Peyer's patch (tissue), 4 donors: Measurements from ENCODE around the gene TINCR.

Source experiments
- POLR2A ChIP-seq, 2 donors: fragments of 450-650 bp; IDR thresholded peaks; one replicate each; pipeline ENCODE4 v1.5.1; 2017; ENCODE audit warnings: antibody characterized with exemption in 2 of 2, mild to moderate bottlenecking in 2 of 2, moderate library complexity in 2 of 2
- TF ChIP-seq, protein P1 (sequence below), 6 experiments: fragments of 450-650 bp in 4 of 6; fragments of 200-600 bp in 2 of 6; sonication (generic) in 1 of 6; IDR thresholded peaks; one replicate each; pipeline ENCODE4 v1.5.1; 2017 to 2019; ENCODE audit warnings: antibody characterized with exemption in 6 of 6, mild to moderate bottlenecking in 3 of 6, moderate library complexity in 1 of 6

DNA sequence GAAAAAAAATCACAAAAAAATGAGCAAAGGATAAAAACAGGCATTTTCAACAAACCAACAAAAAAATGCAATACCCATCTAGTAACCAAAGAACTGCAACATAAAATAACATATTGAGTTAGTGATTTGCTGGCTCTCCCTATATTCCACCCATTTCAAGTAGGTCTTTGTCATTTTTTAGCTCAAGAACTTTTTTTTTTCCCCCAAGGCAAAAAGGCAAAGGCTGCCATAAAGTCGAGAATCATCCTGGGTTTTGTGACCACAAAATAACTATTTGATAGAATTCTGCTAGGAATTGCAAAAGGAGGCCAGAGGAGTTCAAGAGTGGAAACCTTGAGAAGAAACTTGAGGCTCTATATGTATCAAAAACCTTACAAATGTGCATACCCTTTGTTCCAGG, 49.3 kb upstream of the TINCR start:
- TF ChIP-seq, protein P1, sequence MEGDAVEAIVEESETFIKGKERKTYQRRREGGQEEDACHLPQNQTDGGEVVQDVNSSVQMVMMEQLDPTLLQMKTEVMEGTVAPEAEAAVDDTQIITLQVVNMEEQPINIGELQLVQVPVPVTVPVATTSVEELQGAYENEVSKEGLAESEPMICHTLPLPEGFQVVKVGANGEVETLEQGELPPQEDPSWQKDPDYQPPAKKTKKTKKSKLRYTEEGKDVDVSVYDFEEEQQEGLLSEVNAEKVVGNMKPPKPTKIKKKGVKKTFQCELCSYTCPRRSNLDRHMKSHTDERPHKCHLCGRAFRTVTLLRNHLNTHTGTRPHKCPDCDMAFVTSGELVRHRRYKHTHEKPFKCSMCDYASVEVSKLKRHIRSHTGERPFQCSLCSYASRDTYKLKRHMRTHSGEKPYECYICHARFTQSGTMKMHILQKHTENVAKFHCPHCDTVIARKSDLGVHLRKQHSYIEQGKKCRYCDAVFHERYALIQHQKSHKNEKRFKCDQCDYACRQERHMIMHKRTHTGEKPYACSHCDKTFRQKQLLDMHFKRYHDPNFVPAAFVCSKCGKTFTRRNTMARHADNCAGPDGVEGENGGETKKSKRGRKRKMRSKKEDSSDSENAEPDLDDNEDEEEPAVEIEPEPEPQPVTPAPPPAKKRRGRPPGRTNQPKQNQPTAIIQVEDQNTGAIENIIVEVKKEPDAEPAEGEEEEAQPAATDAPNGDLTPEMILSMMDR (IDR thresholded peaks at IDR 0.05), result no peak
- TF ChIP-seq POLR2A (IDR thresholded peaks at IDR 0.05), result no peak
